HepG2 (cell line): ENCODE data around the gene VEZT. TPM values are rescaled to one million over a fixed set of nuclear protein-coding genes. Genes with fewer than 3 reads are reported as not detected.
A peak's percentile ranks its signal among the peaks of the same experiment; 100 is the strongest.

Source experiments
- ATAC-seq: fragments of 200-7000 bp; cut with Tn5 transposase; 3 replicates; pipeline ENCODE4 v1.9.1; 2020; ENCODE audit warnings: mild to moderate bottlenecking, moderate library complexity
- BruUV-seq: library from RNA; stranded (reverse); fragments of 400-500 nt; replicated peaks from 2 replicates; lab custom pipeline; 2021; lab: Mats Ljungman, UMichigan
- CTCF ChIA-PET: fragments of 300-600 bp; formaldehyde crosslinking; extraction: SDS; loops from one replicate; lab custom pipeline; 2021; ENCODE audit warnings: low total read pairs, inconsistent platforms, low intra/inter-chr PET ratio; lab: Yijun Ruan, JAX
- POLR2A ChIA-PET: fragments of 350-600 bp; sonication (Branson Sonifier 250); formaldehyde crosslinking; loops from one replicate; lab custom pipeline; 2020; ENCODE audit warnings: antibody characterized with exemption, inconsistent platforms; lab: Yijun Ruan, JAX
- DNase-seq: peaks from one replicate; pipeline ENCODE4 v3.0.0-alpha.2; 2015; ENCODE audit warnings: low spot score
- FAIRE-seq: peaks from 3 replicates; lab custom pipeline; 2011; peaks lifted over from hg19 to GRCh38; lab: Jason Lieb, UNC
- H2AFZ ChIP-seq: one replicate; pipeline ENCODE4 v1.6.1; 2011; ENCODE audit warnings: low read length, inconsistent platforms
- H3K27ac ChIP-seq: fragments of 300-600 bp; 3 replicates; pipeline ENCODE4 v1.8.0; 2011; ENCODE audit warnings: mixed run types, mild to moderate bottlenecking, mixed read lengths, low read length, inconsistent platforms; ENCODE audit not compliant: insufficient read depth; ENCODE audit errors: extremely low read length
- H3K27me3 ChIP-seq, 2 experiments: fragments of 200-600 bp in 1 of 2; 2 replicates in 1 of 2; 3 replicates in 1 of 2; pipeline versions ENCODE4 v1.6.0 to v1.8.0; 2011; ENCODE audit warnings: low read length in 2 of 2, mild to moderate bottlenecking in 2 of 2, moderate library complexity in 2 of 2, inconsistent platforms in 1 of 2; ENCODE audit not compliant: insufficient read depth in 2 of 2, control insufficient read depth in 1 of 2
- H3K36me3 ChIP-seq, 2 experiments: fragments of 200-600 bp in 1 of 2; replicated peaks in 1 of 2; 2 replicates in 1 of 2; 3 replicates in 1 of 2; pipeline versions ENCODE4 v1.5.1 to v1.8.0; 2011; ENCODE audit warnings: low read length in 2 of 2, inconsistent platforms in 1 of 2; ENCODE audit not compliant: insufficient read depth in 2 of 2, control insufficient read depth in 1 of 2
- H3K4me1 ChIP-seq: 2 replicates; pipeline ENCODE4 v1.5.1; 2012; ENCODE audit warnings: low read length, inconsistent platforms; ENCODE audit not compliant: insufficient read depth
- H3K4me2 ChIP-seq: 2 replicates; pipeline ENCODE4 v1.6.0; 2011; ENCODE audit warnings: low read depth, low read length, inconsistent platforms
- H3K4me3 ChIP-seq, 3 experiments: fragments of 200-600 bp in 1 of 3; sonication (generic), shearing (Covaris generic) in 1 of 3; replicated peaks in 1 of 3; 2 replicates each; pipeline ENCODE4 v1.5.1; 2011 to 2016; ENCODE audit warnings: low read length in 3 of 3, inconsistent platforms in 2 of 3, low read depth in 2 of 3, mild to moderate bottlenecking in 2 of 3, control low read depth in 1 of 3, mixed read lengths in 1 of 3; ENCODE audit not compliant: insufficient read depth in 1 of 3
- H3K79me2 ChIP-seq: one replicate; pipeline ENCODE4 v1.6.1; 2011; ENCODE audit warnings: low read length, inconsistent platforms; ENCODE audit not compliant: insufficient read depth
- H3K9ac ChIP-seq: 2 replicates; pipeline ENCODE4 v1.6.0; 2011; ENCODE audit warnings: mild to moderate bottlenecking, low read depth, low read length, inconsistent platforms; ENCODE audit not compliant: insufficient read depth
- H3K9me3 ChIP-seq: 2 replicates; pipeline ENCODE4 v1.5.1; 2012; ENCODE audit warnings: mild to moderate bottlenecking, low read length
- H4K20me1 ChIP-seq: 2 replicates; pipeline ENCODE4 v1.6.0; 2011; ENCODE audit warnings: inconsistent platforms, mild to moderate bottlenecking, low read length, moderate library complexity; ENCODE audit not compliant: insufficient read depth
- AHR ChIP-seq: IDR thresholded peaks from 2 replicates; pipeline ENCODE4 v1.6.1; 2018; ENCODE audit warnings: missing genetic modification reagents, missing compliant biosample characterization
- DNMT3B ChIP-seq: conservative IDR thresholded peaks from 2 replicates; pipeline ENCODE4 v1.6.1; 2016; ENCODE audit warnings: missing biosample characterization, control low read depth
- KDM3A ChIP-seq: IDR thresholded peaks from 2 replicates; pipeline ENCODE4 v1.6.1; 2018; ENCODE audit warnings: low read depth, missing compliant biosample characterization
- MXD4 ChIP-seq: IDR thresholded peaks from 2 replicates; pipeline ENCODE4 v1.6.1; 2016; ENCODE audit warnings: mild to moderate bottlenecking, missing biosample characterization, missing genetic modification reagents
- NPAS2 ChIP-seq: sonication (generic); formaldehyde crosslinking; IDR thresholded peaks from 2 replicates; pipeline ENCODE4 v1.8.0; 2022; ENCODE audit warnings: mild to moderate bottlenecking, missing genetic modification reagents, borderline replicate concordance
- NRL ChIP-seq: sonication (generic); formaldehyde crosslinking; IDR thresholded peaks from 2 replicates; pipeline ENCODE4 v1.5.0; 2020; ENCODE audit warnings: missing genetic modification reagents, mild to moderate bottlenecking, moderate library complexity, borderline replicate concordance
- ONECUT2 ChIP-seq: sonication (generic); formaldehyde crosslinking; IDR thresholded peaks from 2 replicates; pipeline ENCODE4 v1.4.0; 2020; ENCODE audit warnings: missing genetic modification reagents
- PLRG1 ChIP-seq: fragments of 450-650 bp; conservative IDR thresholded peaks from 2 replicates; pipeline ENCODE4 v1.6.1; 2016
- POLR2A ChIP-seq, 2 experiments: IDR thresholded peaks; 2 replicates each; pipeline ENCODE4 v1.6.1; 2011; ENCODE audit warnings: low read depth in 2 of 2, low read length in 2 of 2, mild to moderate bottlenecking in 1 of 2, moderate library complexity in 1 of 2; ENCODE audit not compliant: insufficient read depth in 1 of 2
- SYNCRIP ChIP-seq: fragments of 200-400 bp; formaldehyde crosslinking; IDR thresholded peaks from 2 replicates; pipeline ENCODE4 v1.6.1; 2018; ENCODE audit warnings: mild to moderate bottlenecking, low read depth, low read length; ENCODE audit not compliant: insufficient read depth
- ZBTB20 ChIP-seq: sonication (generic); formaldehyde crosslinking; IDR thresholded peaks from 2 replicates; pipeline ENCODE4 v1.8.1; 2023; ENCODE audit warnings: missing genetic modification reagents, low read depth, mild to moderate bottlenecking, borderline replicate concordance
- ZFYVE20 ChIP-seq: sonication (generic); formaldehyde crosslinking; IDR thresholded peaks from 2 replicates; pipeline ENCODE4 v1.8.0; 2023; ENCODE audit warnings: low read depth, mild to moderate bottlenecking, moderate library complexity, missing genetic modification reagents, borderline replicate concordance
- ZNF484 ChIP-seq: sonication (generic); formaldehyde crosslinking; IDR thresholded peaks from 2 replicates; pipeline ENCODE4 v1.5.1; 2020; ENCODE audit warnings: mild to moderate bottlenecking, low read depth, missing genetic modification reagents, borderline replicate concordance
- ZNF652 ChIP-seq: IDR thresholded peaks from 2 replicates; pipeline ENCODE4 v1.6.1; 2016; ENCODE audit warnings: low read depth, borderline replicate concordance
- ZSCAN12 ChIP-seq: sonication (generic); formaldehyde crosslinking; IDR thresholded peaks from 2 replicates; pipeline ENCODE4 v1.9.0; 2021; ENCODE audit warnings: mild to moderate bottlenecking, missing genetic modification reagents
- ZSCAN31 ChIP-seq: sonication (generic); formaldehyde crosslinking; IDR thresholded peaks from 2 replicates; pipeline ENCODE4 v1.5.0; 2020; ENCODE audit warnings: low read depth, mild to moderate bottlenecking, missing genetic modification reagents
- WGBS: methylation state at CpG from one replicate; pipeline ENCODE4 v1.1.6; 2017; ENCODE audit warnings: low lambda C conversion rate; 5-methylcytosine and 5-hydroxymethylcytosine counted together
- in situ Hi-C: cut with HindIII; loops from 2 replicates; pipeline ENCODE4 v1.10.0; 2017; ENCODE audit warnings: low pct_unique_long_range_greater_than_20kb; ENCODE audit not compliant: extremely low pct_ligation_motif_present
- intact Hi-C: fragments of 100-400 bp; cut with micrococcal nuclease; formaldehyde crosslinking; loops from one replicate; pipeline ENCODE4 v1.10.0; 2022; ENCODE audit not compliant: unreplicated experiment
- polyA plus RNA-seq, 8 experiments: library from polyadenylated mRNA; depleted of rRNA in 3 of 8; stranded (reverse) in 7 of 8; unstranded in 1 of 8; fragments of >200 nt; fragmentation: Illumina TruSeq in 4 of 8; extraction: Trizol in 4 of 8; gene quantifications; 2 replicates each; pipeline versions ENCODE4 v1.2.1 to v1.2.3, GENCODE V29; 2011 to 2016; ENCODE audit warnings: low read depth in 4 of 8, missing spikeins in 1 of 8, mixed read lengths in 1 of 8; ENCODE audit not compliant: insufficient read depth in 1 of 8
- total RNA-seq, 5 experiments: library from RNA; depleted of rRNA; stranded (reverse); fragments of >200 nt; fragmentation: Illumina TruSeq; extraction: Trizol; gene quantifications; 2 replicates each; pipeline ENCODE4 v1.2.3, GENCODE V29; 2016; ENCODE audit warnings: low read depth in 1 of 5
- TF ChIP-seq, protein P1 (sequence below): sonication (generic); formaldehyde crosslinking; IDR thresholded peaks from 2 replicates; pipeline ENCODE4 v1.8.0; 2022; ENCODE audit warnings: missing genetic modification reagents, mild to moderate bottlenecking, moderate library complexity, borderline replicate concordance

The VEZT gene
- total and polyA plus RNA-seq, 2 of the 13 experiments (the other 11 are each of a cell fraction or from before 2014, with no cell fraction given): 35.5 to 51.6 TPM

DNA sequence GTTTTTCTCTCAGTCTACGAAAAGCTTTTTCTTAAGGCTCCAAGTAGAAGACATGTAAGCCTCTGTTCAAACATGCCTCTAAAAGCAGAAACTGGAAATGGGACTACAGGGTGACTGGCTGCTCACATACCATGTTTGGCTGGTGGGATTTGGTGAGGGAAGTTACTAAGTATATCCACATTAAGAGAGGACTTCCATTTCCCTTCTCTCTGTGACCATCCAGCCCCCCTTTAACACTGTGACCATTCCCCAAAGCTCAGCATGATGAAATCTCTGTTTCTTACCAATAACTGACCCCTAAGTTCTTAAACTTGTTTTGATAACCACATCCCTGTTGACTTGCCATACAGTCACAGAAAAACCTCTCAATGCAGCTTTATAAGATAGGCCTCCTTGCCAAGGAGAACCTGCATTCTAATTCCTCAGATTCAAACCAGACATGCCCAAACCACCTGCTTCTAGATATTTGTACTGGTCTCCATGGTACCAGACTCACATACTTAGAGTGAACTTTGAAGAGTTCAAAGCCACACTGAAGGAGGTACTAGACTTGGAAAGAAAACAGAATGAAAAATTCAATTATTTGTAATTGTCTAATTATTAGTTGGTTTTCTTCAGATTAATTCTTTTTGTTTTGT is 102.2 kb downstream of the VEZT start:
- Histone ChIP-seq H3K9me3 (no peaks in the 10 kb centered on the region), H3K9ac (no peak overlapping the region), H3K36me3 (no peaks in the 10 kb centered on the region), H3K4me3 (no peak overlapping the region), H3K4me2 (no peak overlapping the region), H3K27ac (no peak overlapping the region), H3K4me1 (peaks cover 62% of the 10 kb centered on the region), H3K27me3 (peaks cover 0 to 26% of the 10 kb centered on the region in 2 experiments; a peak in 2 of 5 replicates), H4K20me1 (no peaks in the 10 kb centered on the region), H2AFZ (no peak overlapping the region), H3K79me2 (no peaks in the 10 kb centered on the region)
- BruUV-seq: no TSS peak
- in situ Hi-C loops: no loop called here
- ChIA-PET POLR2A (interaction anchor here (1.0 kb wide), 1 partner anchor 15 kb away, joined by 4 read pairs; no protein-coding TSS in a partner anchor), CTCF (no interaction called here)
- intact Hi-C loops: loop anchor here (2.0 kb wide), 1 partner anchor 17 kb away; no protein-coding TSS in a partner anchor
- FAIRE-seq: no peak
- TF ChIP-seq MXD4 (CRISPR knock-in tag) (no peak), NRL (CRISPR knock-in tag) (no peak), ZNF652 (CRISPR knock-in tag) (no peak), ZNF484 (CRISPR knock-in tag) (0 out of 2 replicates have a peak, but pooled peaks have one; percentile 27), KDM3A (CRISPR knock-in tag) (no peak)
- ATAC-seq: no peak
- no peak for DNase-seq
- whole genome bisulfite sequencing: 100% methylated on average over 1 of the region's 1 CpG

DNA sequence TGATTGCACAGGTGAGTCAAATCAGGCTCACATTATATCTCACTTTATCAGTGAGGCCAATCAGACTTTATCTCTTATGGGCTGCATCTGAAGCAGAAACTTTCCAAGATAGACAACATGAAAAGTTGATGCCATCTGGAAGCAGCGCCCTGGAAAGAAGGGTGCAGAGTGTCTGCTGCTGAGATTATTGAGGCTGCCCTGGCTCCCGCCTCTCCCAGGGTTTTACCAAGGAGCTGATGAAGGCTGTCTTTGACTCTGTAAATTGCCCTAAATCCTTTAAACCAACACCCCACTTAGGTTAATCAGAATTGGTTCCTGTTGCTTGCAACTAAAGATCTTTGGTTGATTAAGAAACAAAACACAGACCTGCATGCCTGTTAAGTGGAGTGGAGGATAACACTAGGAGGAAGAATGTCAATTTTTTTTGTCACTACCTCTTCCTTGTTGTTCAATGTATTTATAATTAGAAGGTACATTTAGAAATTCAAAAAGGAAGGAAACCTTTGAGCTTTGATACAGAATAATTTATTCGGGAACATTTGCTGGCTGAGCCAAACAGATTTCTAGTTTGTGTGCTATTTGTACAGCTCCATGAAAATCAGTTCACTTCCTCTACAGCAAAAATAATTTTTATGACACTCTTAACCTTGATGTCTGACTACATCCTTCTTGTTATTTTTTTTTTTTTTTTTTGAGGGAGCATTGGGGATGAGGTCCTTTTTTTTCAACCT is 104.1 kb downstream of the VEZT start:
- Histone ChIP-seq H3K79me2 (no peaks in the 10 kb centered on the region), H3K27ac (no peak overlapping the region), H3K9ac (no peak overlapping the region), H3K4me3 (no peak overlapping the region), H3K4me2 (no peak overlapping the region), H3K4me1 (peaks cover 54% of the 10 kb centered on the region), H3K36me3 (no peaks in the 10 kb centered on the region), H3K9me3 (no peaks in the 10 kb centered on the region), H3K27me3 (peaks cover 0 to 19% of the 10 kb centered on the region in 2 experiments; a peak in 2 of 5 replicates), H4K20me1 (no peaks in the 10 kb centered on the region), H2AFZ (no peak overlapping the region)
- no peak for DNase-seq
- no TSS peak for BruUV-seq
- no peak for FAIRE-seq
- CTCF ChIA-PET: no interaction called here
- WGBS: 69% methylated on average over 3 of the region's 3 CpGs
- intact Hi-C loops (no loop called here), in situ Hi-C loops (no loop called here)
- ATAC-seq: no peak
- POLR2A ChIA-PET: no interaction called here
- TF ChIP-seq, protein P1, sequence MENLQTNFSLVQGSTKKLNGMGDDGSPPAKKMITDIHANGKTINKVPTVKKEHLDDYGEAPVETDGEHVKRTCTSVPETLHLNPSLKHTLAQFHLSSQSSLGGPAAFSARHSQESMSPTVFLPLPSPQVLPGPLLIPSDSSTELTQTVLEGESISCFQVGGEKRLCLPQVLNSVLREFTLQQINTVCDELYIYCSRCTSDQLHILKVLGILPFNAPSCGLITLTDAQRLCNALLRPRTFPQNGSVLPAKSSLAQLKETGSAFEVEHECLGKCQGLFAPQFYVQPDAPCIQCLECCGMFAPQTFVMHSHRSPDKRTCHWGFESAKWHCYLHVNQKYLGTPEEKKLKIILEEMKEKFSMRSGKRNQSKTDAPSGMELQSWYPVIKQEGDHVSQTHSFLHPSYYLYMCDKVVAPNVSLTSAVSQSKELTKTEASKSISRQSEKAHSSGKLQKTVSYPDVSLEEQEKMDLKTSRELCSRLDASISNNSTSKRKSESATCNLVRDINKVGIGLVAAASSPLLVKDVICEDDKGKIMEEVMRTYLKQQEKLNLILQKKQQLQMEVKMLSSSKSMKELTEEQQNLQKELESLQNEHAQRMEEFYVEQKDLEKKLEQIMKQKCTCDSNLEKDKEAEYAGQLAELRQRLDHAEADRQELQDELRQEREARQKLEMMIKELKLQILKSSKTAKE: no peak
- TF ChIP-seq PLRG1: no peak
- TF ChIP-seq ZSCAN12 (CRISPR knock-in tag): no peak
- TF ChIP-seq ZSCAN31 (CRISPR knock-in tag): no peak
- no peak for TF ChIP-seq ZBTB20 (CRISPR knock-in tag)
- no peak for TF ChIP-seq AHR (CRISPR knock-in tag)
- TF ChIP-seq SYNCRIP: no peak
- no peak for TF ChIP-seq DNMT3B (CRISPR knock-in tag)
- no peak for TF ChIP-seq ONECUT2 (CRISPR knock-in tag)
- TF ChIP-seq POLR2A (IDR thresholded peaks at IDR 0.05; ENCODE audit: insufficient read depth in 1 of 2, low read depth in 2 of 2, low read length in 2 of 2): no peak
- no peak for TF ChIP-seq ZFYVE20 (CRISPR knock-in tag)
- TF ChIP-seq NPAS2 (CRISPR knock-in tag): no peak
